ENCODE data around the gene YTHDC1.

The YTHDC1 gene

GRCh38 chr4:68361146-68361589 lies 11.3 kb upstream of the YTHDC1 start:
- TF ChIP-seq SUZ12 (IDR thresholded peaks at IDR 0.05) = no peak
- no peak for TF ChIP-seq PKNOX1 (IDR thresholded peaks at IDR 0.05)
- DNase-seq (ENCODE audit: extremely low spot score) = no peak
- POLR2A ChIA-PET = no interaction called here
- CTCF ChIA-PET = no interaction called here

GRCh38 chr4:68360231-68360968 lies 10.5 kb upstream of the YTHDC1 start:
- TF ChIP-seq FOXK2 (IDR thresholded peaks at IDR 0.05) (no peak), PKNOX1 (IDR thresholded peaks at IDR 0.05) (no peak), ZNF384 (IDR thresholded peaks at IDR 0.05) (no peak), ARNT (IDR thresholded peaks at IDR 0.05) (no peak), FOXA1 (IDR thresholded peaks at IDR 0.05) (no peak), HDGF (IDR thresholded peaks at IDR 0.05; ENCODE audit: borderline replicate concordance) (no peak), TARDBP (IDR thresholded peaks at IDR 0.05) (no peak), SP1 (IDR thresholded peaks at IDR 0.05) (no peak), L3MBTL2 (conservative IDR thresholded peaks at IDR 0.05) (no peak), FOXM1 (IDR thresholded peaks at IDR 0.05; ENCODE audit: borderline replicate concordance) (no peak)
- no peak for DNase-seq (ENCODE audit: extremely low spot score)
- CTCF ChIA-PET = no interaction called here
- POLR2A ChIA-PET = no interaction called here

- CTCF ChIA-PET = no interaction called here
- DNase-seq (ENCODE audit: extremely low spot score) = no peak
- POLR2A ChIA-PET = no interaction called here
- TF ChIP-seq CTBP1 (IDR thresholded peaks at IDR 0.05; ENCODE audit: borderline replicate concordance) (no peak), SP1 (IDR thresholded peaks at IDR 0.05) (no peak), BHLHE40 (IDR thresholded peaks at IDR 0.05; ENCODE audit: borderline replicate concordance) (no peak), FOXA1 (IDR thresholded peaks at IDR 0.05) (no peak), LEF1 (IDR thresholded peaks at IDR 0.05; ENCODE audit: borderline replicate concordance) (no peak), FOXM1 (IDR thresholded peaks at IDR 0.05; ENCODE audit: borderline replicate concordance) (no peak), TARDBP (IDR thresholded peaks at IDR 0.05) (no peak), HDGF (IDR thresholded peaks at IDR 0.05; ENCODE audit: borderline replicate concordance) (no peak), ELF4 (IDR thresholded peaks at IDR 0.05) (no peak), FOXK2 (IDR thresholded peaks at IDR 0.05) (no peak), ZNF384 (IDR thresholded peaks at IDR 0.05) (no peak), NFRKB (IDR thresholded peaks at IDR 0.05) (no peak), L3MBTL2 (conservative IDR thresholded peaks at IDR 0.05) (no peak), PKNOX1 (IDR thresholded peaks at IDR 0.05) (no peak), SUZ12 (IDR thresholded peaks at IDR 0.05) (no peak), ARNT (IDR thresholded peaks at IDR 0.05) (no peak)
Measured at GRCh38 chr4:68359508-68359907, 9.6 kb upstream of the YTHDC1 start.

GRCh38 chr4:68358988-68359387 lies 9.1 kb upstream of the YTHDC1 start:
- CTCF ChIA-PET = no interaction called here
- no peak for TF ChIP-seq TARDBP (IDR thresholded peaks at IDR 0.05)
- no peak for TF ChIP-seq FOXA1 (IDR thresholded peaks at IDR 0.05)
- no peak for TF ChIP-seq PKNOX1 (IDR thresholded peaks at IDR 0.05)
- no peak for TF ChIP-seq CTBP1 (IDR thresholded peaks at IDR 0.05; ENCODE audit: borderline replicate concordance)
- no peak for TF ChIP-seq LEF1 (IDR thresholded peaks at IDR 0.05; ENCODE audit: borderline replicate concordance)
- TF ChIP-seq BHLHE40 (IDR thresholded peaks at IDR 0.05; ENCODE audit: borderline replicate concordance) = no peak
- no peak for TF ChIP-seq HDGF (IDR thresholded peaks at IDR 0.05; ENCODE audit: borderline replicate concordance)
- TF ChIP-seq ARNT (IDR thresholded peaks at IDR 0.05) = no peak
- no peak for TF ChIP-seq ELF4 (IDR thresholded peaks at IDR 0.05)
- TF ChIP-seq SUZ12 (IDR thresholded peaks at IDR 0.05) = no peak
- TF ChIP-seq NFRKB (IDR thresholded peaks at IDR 0.05) = no peak
- TF ChIP-seq FOXM1 (IDR thresholded peaks at IDR 0.05; ENCODE audit: borderline replicate concordance) = no peak
- no peak for TF ChIP-seq ZNF384 (IDR thresholded peaks at IDR 0.05)
- DNase-seq (ENCODE audit: extremely low spot score) = no peak
- POLR2A ChIA-PET = no interaction called here

- no peak for TF ChIP-seq TARDBP (IDR thresholded peaks at IDR 0.05)
- DNase-seq (ENCODE audit: extremely low spot score) = no peak
- ChIA-PET CTCF (no interaction called here), POLR2A (no interaction called here)
Measured at GRCh38 chr4:68352791-68353190, 2.9 kb upstream of the YTHDC1 start.

GRCh38 chr4:68349279-68349648 lies 626 bp downstream of the YTHDC1 start:
- DNase-seq (ENCODE audit: extremely low spot score) = no peak
- POLR2A ChIA-PET = no interaction called here
- CTCF ChIA-PET = no interaction called here
- TF ChIP-seq BHLHE40 (IDR thresholded peaks at IDR 0.05; ENCODE audit: borderline replicate concordance) (no peak), L3MBTL2 (conservative IDR thresholded peaks at IDR 0.05) (no peak), LEF1 (IDR thresholded peaks at IDR 0.05; ENCODE audit: borderline replicate concordance) (no peak), NFRKB (IDR thresholded peaks at IDR 0.05) (no peak), ARNT (IDR thresholded peaks at IDR 0.05) (no peak), ELF4 (IDR thresholded peaks at IDR 0.05) (no peak), FOXK2 (IDR thresholded peaks at IDR 0.05) (no peak), PKNOX1 (IDR thresholded peaks at IDR 0.05) (no peak), ZNF384 (IDR thresholded peaks at IDR 0.05) (no peak), FOXM1 (IDR thresholded peaks at IDR 0.05; ENCODE audit: borderline replicate concordance) (no peak), CTBP1 (IDR thresholded peaks at IDR 0.05; ENCODE audit: borderline replicate concordance) (no peak), SUZ12 (IDR thresholded peaks at IDR 0.05) (no peak), FOXA1 (IDR thresholded peaks at IDR 0.05) (no peak), SP1 (IDR thresholded peaks at IDR 0.05) (no peak), HDGF (IDR thresholded peaks at IDR 0.05; ENCODE audit: borderline replicate concordance) (no peak), TARDBP (IDR thresholded peaks at IDR 0.05) (no peak)
